Activated T-cell treated with anti-CD3 and anti-CD28 coated beads, Interleukin-2, amount 50 U/mL, for 1 hour (primary cell): Measurements from ENCODE around the gene C1orf52.
A peak's percentile ranks its signal among the peaks of the same experiment; 100 is the strongest.

ENCODE experiments used
- DNase-seq: peaks from one replicate; pipeline ENCODE4 v3.0.0-alpha.2; 2020

The C1orf52 gene

GRCh38 chr1:85229574-85230097, 29.8 kb downstream of the C1orf52 start:
- no peak for DNase-seq

GRCh38 chr1:85228972-85229371, 30.5 kb downstream of the C1orf52 start:
- DNase-seq: no peak

- no peak for DNase-seq
Observed at GRCh38 chr1:85225624-85226380, 33.7 kb downstream of the C1orf52 start.

- DNase-seq: no peak
Observed at GRCh38 chr1:85224734-85225623, 34.5 kb downstream of the C1orf52 start.

- DNase-seq: no peak
Observed at GRCh38 chr1:85224295-85224694, 35.2 kb downstream of the C1orf52 start.

DNA sequence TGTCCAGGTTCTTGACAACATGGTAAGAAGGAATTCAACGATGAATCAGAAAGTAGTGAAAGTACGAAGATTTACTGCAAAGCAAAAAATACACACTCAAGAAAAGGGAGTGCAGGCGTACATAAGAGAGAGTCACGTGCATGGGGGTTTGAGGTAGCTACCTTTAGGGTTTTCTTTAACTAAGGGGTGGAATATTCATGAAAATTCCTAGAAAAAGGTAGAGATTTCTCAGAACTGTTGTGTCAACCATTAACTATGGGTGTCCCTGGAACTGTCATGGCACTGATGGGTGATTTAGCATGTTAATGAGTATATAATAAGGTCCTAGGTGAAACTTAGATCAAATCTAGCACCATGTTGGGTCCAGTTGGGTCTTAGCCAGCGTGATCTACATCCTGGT, 36.1 kb downstream of the C1orf52 start:
- DNase-seq: no peak

DNA sequence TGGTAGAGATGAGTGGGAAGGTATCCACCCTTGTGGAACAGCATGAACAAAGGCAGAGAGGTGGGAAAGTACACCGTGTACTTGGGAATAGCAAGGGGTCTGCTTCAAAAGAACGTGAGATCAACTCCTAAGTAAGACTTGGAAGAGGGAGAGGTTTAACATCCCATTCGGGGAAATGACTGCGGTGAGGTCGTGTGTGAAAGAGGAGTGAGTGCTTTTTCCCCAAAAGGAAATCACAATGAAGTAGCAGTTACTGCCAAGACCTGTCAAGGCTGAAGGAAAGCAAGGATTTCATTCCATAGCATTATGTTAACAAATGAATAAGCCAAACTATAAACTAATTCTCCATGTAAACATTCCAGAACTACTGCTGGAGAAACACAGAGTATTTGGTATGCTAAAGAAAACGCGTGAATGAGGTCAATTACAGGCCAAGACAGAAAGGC, 38.7 kb downstream of the C1orf52 start:
- DNase-seq: no peak

DNA sequence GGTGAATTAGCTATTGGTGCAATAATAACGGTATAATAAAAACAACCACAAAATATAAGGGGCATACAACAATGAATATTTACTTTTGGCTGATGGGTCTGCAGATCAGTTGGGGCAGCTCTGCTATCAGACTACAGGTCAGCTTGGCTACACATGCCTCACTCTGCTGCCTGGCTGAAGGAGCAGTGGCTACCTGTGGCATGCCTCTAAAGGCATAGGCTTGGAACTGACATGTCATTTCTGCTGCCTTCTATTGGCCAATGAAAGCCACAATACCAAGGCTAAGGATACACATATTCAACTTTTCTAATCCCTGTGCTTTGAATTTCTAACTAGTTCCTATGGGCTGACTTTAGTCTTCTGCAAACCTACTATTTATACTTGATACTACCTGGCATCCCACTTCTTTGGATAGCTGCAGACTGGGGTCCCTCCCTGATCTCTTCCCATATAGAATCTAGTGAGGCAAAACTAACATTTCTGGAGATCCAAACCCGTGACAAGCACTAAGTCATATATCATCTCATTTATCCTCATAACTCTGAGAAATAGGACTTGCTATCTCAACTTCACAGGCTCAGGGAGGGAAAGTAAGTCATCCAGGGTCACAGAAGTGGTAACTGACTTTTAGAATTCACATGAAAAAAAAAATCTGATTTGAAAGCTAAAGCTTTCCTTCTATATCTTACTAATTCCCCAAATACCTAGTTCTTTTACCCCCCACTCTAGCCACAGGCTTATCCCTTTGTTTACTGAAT, 39.4 kb downstream of the C1orf52 start:
- DNase-seq: no peak

- DNase-seq: no peak
Observed at GRCh38 chr1:85216697-85217096, 42.8 kb downstream of the C1orf52 start.

DNA sequence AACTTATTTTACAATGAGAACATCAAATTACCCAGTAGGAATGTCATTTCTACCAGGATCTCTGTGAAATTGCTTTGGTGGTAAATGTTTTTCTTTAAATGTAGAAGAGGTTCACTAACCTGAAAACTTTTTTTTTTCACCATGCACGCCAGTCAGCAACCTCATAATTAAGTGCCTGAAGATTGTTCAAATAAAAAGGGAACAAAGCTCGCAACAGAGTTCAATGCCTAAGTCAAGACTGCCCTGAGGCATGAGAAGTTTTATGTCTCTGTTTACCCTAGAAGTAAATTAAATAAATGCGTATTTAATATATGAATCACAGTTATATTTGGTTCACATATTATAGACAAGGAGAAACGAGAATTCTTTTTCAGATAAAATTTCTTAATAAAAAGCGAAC, 44.8 kb downstream of the C1orf52 start:
- DNase-seq: no peak

- no peak for DNase-seq
Observed at GRCh38 chr1:85208488-85208887, 51.0 kb downstream of the C1orf52 start.

GRCh38 chr1:85203573-85204171, 55.8 kb downstream of the C1orf52 start:
- DNase-seq: no peak

DNA sequence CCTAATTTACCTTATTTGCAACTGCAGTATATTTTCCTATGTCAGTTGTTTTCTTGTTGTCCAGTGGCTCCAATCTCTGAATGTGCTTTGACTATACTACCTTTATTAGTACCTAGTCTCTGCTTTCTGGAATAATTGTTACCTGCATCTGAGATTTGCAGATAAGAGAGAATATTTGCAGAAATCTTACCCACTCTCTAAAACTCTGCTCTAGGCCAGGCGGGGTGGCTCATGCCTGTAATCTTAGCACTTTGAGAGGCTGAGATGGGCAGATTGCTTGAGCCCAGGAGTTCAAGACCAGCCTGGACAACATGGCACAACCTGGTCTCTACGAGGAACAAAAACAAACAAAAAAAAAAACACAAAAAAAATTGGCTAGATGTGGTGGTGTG, 56.6 kb downstream of the C1orf52 start:
- no peak for DNase-seq

DNA sequence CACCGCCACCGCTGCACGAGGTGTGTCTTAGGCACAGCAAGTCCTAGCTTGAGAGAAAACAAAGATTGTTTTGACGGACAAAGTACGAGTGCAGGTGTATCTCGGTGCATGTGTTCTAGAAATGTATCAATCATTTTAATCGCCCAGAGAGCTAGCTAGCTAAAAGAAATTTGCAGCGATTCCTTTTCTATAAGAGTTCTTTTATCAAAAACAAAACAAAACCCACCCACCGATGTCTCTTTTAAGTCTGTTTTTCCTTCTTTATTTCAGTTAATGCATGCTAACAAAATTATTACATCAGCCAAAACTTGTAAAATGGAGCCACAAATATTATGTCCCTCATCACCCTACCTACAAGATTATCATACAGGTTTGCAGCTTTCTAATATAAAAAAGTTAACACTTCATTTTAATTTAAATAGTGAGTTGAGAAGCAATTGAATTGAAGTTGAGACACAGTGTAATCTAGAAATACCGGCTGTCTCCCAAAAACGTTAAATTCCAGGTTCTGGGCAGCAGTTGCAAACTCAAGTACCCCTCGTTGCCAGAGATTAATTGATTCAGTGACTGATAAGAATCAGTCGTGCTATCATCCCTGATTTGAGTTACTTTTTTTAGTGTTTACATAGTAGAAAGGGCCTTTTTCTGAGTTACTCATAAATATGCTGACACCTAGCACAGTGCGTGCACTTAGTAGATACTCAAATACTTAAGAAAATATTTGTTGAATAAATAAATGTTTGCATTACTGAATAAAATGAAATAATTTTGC, 57.2 kb downstream of the C1orf52 start:
- DNase-seq: no peak

GRCh38 chr1:85201340-85202091, 57.9 kb downstream of the C1orf52 start:
- peak; percentile 86 for DNase-seq

DNA sequence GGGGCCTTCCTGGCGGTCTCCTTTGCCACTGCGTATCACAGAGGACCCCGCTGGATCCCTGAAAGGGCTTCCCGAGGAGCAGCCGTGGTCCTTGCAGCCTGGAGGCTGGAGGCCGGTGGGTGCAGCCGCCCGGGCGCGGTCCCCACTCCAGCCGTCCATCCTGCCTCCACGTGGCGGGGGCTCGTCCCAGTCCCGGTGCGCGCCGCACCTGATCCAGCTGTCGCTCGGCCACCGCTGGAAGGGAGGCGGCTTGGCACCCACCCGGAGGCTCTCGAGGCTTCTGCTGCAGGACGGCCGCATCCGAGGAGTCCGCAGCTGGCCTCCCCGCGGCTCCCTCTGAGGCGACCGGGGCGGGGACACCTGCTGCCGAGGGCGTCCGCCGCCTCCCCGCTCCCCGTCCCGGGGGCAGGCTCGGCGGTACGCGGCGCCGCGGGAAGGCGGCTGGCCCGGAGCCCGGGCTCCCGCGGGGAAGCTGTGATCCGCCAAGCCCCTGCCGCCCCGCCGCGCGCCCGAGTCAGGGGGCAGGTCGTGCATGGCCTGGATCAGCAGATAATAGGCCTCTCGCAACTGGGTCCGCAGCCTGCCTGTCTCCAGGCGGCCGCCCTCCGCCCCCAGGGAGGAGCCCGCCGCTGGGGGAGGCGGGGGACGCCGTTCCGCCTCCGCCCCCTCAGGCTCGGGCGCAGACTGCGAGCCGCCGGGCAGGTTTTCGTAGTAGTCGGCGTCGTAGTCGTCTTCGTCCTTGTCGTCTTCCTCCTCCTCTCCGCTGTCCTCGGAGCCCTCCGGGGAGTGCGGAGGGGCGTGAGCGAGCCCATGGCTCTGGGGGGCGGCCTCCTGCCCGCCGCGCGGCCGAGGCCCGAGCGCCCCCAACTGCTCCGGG, 58.8 kb downstream of the C1orf52 start, which contains the start of gene SYDE2:
Gene SYDE2 (minus strand): TSS at position 554 of the 877 bp plus-strand sequence. CDS start 20 bp downstream, at position 534.
- DNase-seq: peak; percentile 85
